Fibroblast of lung (primary cell): ENCODE results near the gene ARMC3. TPM values are rescaled to one million over a fixed set of nuclear protein-coding genes. Genes with fewer than 3 reads are reported as not detected.
A peak's percentile ranks its signal among the peaks of the same experiment; 100 is the strongest.

Experiments used
- DNase-seq, 2 donors: peaks; one replicate each; pipeline versions ENCODE4 v3.0.0 to v3.0.0-alpha.2; 2010; ENCODE audit warnings: low read depth in 2 of 2
- H2AFZ ChIP-seq: 2 replicates; pipeline ENCODE4 v1.5.1; 2012; ENCODE audit warnings: low read length, control low read depth, inconsistent platforms
- H3K27ac ChIP-seq: 2 replicates; pipeline ENCODE4 v1.5.1; 2011; ENCODE audit warnings: low read length, control low read depth; ENCODE audit not compliant: insufficient read depth
- H3K27me3 ChIP-seq: 2 replicates; pipeline ENCODE4 v1.5.1; 2011; ENCODE audit warnings: mild to moderate bottlenecking, low read length; ENCODE audit not compliant: control insufficient read depth, insufficient read depth
- H3K36me3 ChIP-seq: 2 replicates; pipeline ENCODE4 v1.5.1; 2011; ENCODE audit warnings: low read length; ENCODE audit not compliant: control insufficient read depth, insufficient read depth
- H3K4me1 ChIP-seq: 2 replicates; pipeline ENCODE4 v1.5.1; 2011; ENCODE audit warnings: low read length; ENCODE audit not compliant: control insufficient read depth, insufficient read depth; ENCODE audit errors: extremely low read depth
- H3K4me2 ChIP-seq: 2 replicates; pipeline ENCODE4 v1.5.1; 2011; ENCODE audit warnings: low read length, control low read depth; ENCODE audit not compliant: insufficient read depth; ENCODE audit errors: extremely low read depth
- H3K4me3 ChIP-seq, 4 experiments: fragments of 200-600 bp in 1 of 4; sonication (generic) in 1 of 4; replicated peaks in 1 of 4; 2 replicates each; pipeline ENCODE4 v1.5.1; 2011 to 2016; ENCODE audit warnings: low read length in 4 of 4, low read depth in 3 of 4, mild to moderate bottlenecking in 3 of 4, control low read depth in 2 of 4, inconsistent platforms in 1 of 4, mixed read lengths in 1 of 4; ENCODE audit not compliant: insufficient read depth in 1 of 4; ENCODE audit errors: control extremely low read depth in 1 of 4
- H3K79me2 ChIP-seq: 2 replicates; pipeline ENCODE4 v1.5.1; 2012; ENCODE audit warnings: mild to moderate bottlenecking, low read length, inconsistent platforms; ENCODE audit not compliant: control insufficient read depth, insufficient read depth
- H3K9ac ChIP-seq: 2 replicates; pipeline ENCODE4 v1.5.1; 2011; ENCODE audit warnings: mild to moderate bottlenecking, low read length, control low read depth; ENCODE audit not compliant: insufficient read depth
- H3K9me3 ChIP-seq: 2 replicates; pipeline ENCODE4 v1.5.1; 2012; ENCODE audit warnings: low read depth, low read length; ENCODE audit not compliant: control insufficient read depth, insufficient read depth
- H4K20me1 ChIP-seq: 2 replicates; pipeline ENCODE4 v1.5.1; 2011; ENCODE audit warnings: low read length; ENCODE audit not compliant: control insufficient read depth, insufficient read depth; ENCODE audit errors: extremely low read depth
- CTCF ChIP-seq, 2 donors: IDR thresholded peaks in 1 of 2; conservative IDR thresholded peaks in 1 of 2; 1 replicate in 1 of 2; 2 replicates in 1 of 2; pipeline ENCODE4 v1.5.1; 2011 to 2012; ENCODE audit warnings: low read length in 2 of 2, control low read depth in 1 of 2, inconsistent platforms in 1 of 2, low read depth in 1 of 2, mild to moderate bottlenecking in 1 of 2
- EZH2 ChIP-seq: IDR thresholded peaks from 2 replicates; pipeline ENCODE4 v1.5.1; 2012; ENCODE audit warnings: low read length, control low read depth, mild to moderate bottlenecking; ENCODE audit errors: missing control alignments
- polyA plus RNA-seq, 2 donors: library from polyadenylated mRNA; depleted of rRNA in 1 of 2; stranded (reverse) in 1 of 2; unstranded in 1 of 2; fragments of >200 nt; gene quantifications; 2 replicates each; pipeline ENCODE4 v1.2.1, GENCODE V29; 2011 to 2012; ENCODE audit warnings: missing spikeins in 1 of 2
- total RNA-seq: library from RNA; depleted of rRNA; stranded (reverse); fragments of >200 nt; gene quantifications from 2 replicates; pipeline ENCODE4 v1.2.1, GENCODE V29; 2014

ARMC3 gene
- total and polyA plus RNA-seq, 2 donors (not counting 1 experiment from before 2014, with no cell fraction given) = not detected

GRCh38 chr10:22897371-22897770 lies 30.5 kb upstream of the ARMC3 start:
- Histone ChIP-seq H3K4me1 (no peaks in the 10 kb centered on the region), H3K27ac (no peak overlapping the region), H3K27me3 (no peaks in the 10 kb centered on the region), H3K79me2 (no peaks in the 10 kb centered on the region), H4K20me1 (no peaks in the 10 kb centered on the region), H3K9me3 (no peaks in the 10 kb centered on the region), H3K9ac (no peak overlapping the region), H3K4me2 (no peak overlapping the region), H3K36me3 (no peaks in the 10 kb centered on the region), H2AFZ (no peak overlapping the region), H3K4me3 (no peak overlapping the region)
- DNase-seq = no peak
- no peak for TF ChIP-seq CTCF (conservative IDR thresholded peaks at IDR 0.05 in 1 of 2, IDR thresholded peaks at IDR 0.05 in 1 of 2; ENCODE audit: low read depth in 1 of 2, low read length in 2 of 2)
- no peak for TF ChIP-seq EZH2

GRCh38 chr10:22899307-22899706 lies 28.5 kb upstream of the ARMC3 start:
- TF ChIP-seq CTCF (conservative IDR thresholded peaks at IDR 0.05 in 1 of 2, IDR thresholded peaks at IDR 0.05 in 1 of 2; ENCODE audit: low read depth in 1 of 2, low read length in 2 of 2) (no peak), EZH2 (no peak)
- no peaks in the 10 kb centered on the region for H3K4me1 ChIP-seq
- no peaks in the 10 kb centered on the region for H3K9me3 ChIP-seq
- no peak overlapping the region for H3K4me2 ChIP-seq
- no peaks in the 10 kb centered on the region for H3K27me3 ChIP-seq
- DNase-seq = peak in 1 of 2 donors; percentile 3
- H3K79me2 ChIP-seq = no peaks in the 10 kb centered on the region
- no peak overlapping the region for H3K27ac ChIP-seq
- H4K20me1 ChIP-seq = no peaks in the 10 kb centered on the region
- H3K9ac ChIP-seq = no peak overlapping the region
- H3K4me3 ChIP-seq = no peak overlapping the region
- no peaks in the 10 kb centered on the region for H3K36me3 ChIP-seq
- no peak overlapping the region for H2AFZ ChIP-seq

- H3K79me2 ChIP-seq = no peaks in the 10 kb centered on the region
- DNase-seq = no peak
- H3K36me3 ChIP-seq = no peaks in the 10 kb centered on the region
These were observed 28.1 kb upstream of the ARMC3 start for GRCh38 chr10:22899775-22900174.

More at GRCh38 chr10:22899775-22900174, 28.1 kb upstream of the ARMC3 start:
- Histone ChIP-seq H3K4me1 (no peaks in the 10 kb centered on the region), H3K27ac (no peak overlapping the region), H3K9me3 (no peaks in the 10 kb centered on the region), H3K27me3 (no peaks in the 10 kb centered on the region), H3K4me3 (no peak overlapping the region), H4K20me1 (no peaks in the 10 kb centered on the region), H2AFZ (no peak overlapping the region), H3K4me2 (no peak overlapping the region), H3K9ac (no peak overlapping the region)
- no peak for TF ChIP-seq EZH2
- TF ChIP-seq CTCF (conservative IDR thresholded peaks at IDR 0.05 in 1 of 2, IDR thresholded peaks at IDR 0.05 in 1 of 2; ENCODE audit: low read depth in 1 of 2, low read length in 2 of 2) = no peak
